Neutrophil (primary cell): ENCODE data around the gene CTNS.
A peak's percentile ranks its signal among the peaks of the same experiment; 100 is the strongest.

Source experiments
- H3K27ac ChIP-seq: fragments of 200-600 bp; sonication (generic); 2 replicates; pipeline ENCODE4 v1.5.1; 2016; ENCODE audit warnings: mild to moderate bottlenecking, moderate library complexity
- H3K27me3 ChIP-seq: fragments of 200-600 bp; sonication (generic); 2 replicates; pipeline ENCODE4 v1.6.0; 2016; ENCODE audit warnings: mild to moderate bottlenecking
- H3K36me3 ChIP-seq: fragments of 200-600 bp; sonication (generic); 2 replicates; pipeline ENCODE4 v1.5.1; 2017
- H3K4me1 ChIP-seq, 2 experiments: fragments of 200-600 bp in 1 of 2; sonication (generic) in 1 of 2; 1 replicate in 1 of 2; 2 replicates in 1 of 2; pipeline versions ENCODE4 v1.5.1 to v1.6.1; 2013 to 2016; ENCODE audit warnings: low read depth in 1 of 2, low read length in 1 of 2, mild to moderate bottlenecking in 1 of 2, moderate library complexity in 1 of 2; ENCODE audit not compliant: control insufficient read depth in 1 of 2, insufficient read depth in 1 of 2
- H3K4me3 ChIP-seq, 2 experiments: fragments of 200-600 bp in 1 of 2; sonication (generic) in 1 of 2; 1 replicate in 1 of 2; 2 replicates in 1 of 2; pipeline ENCODE4 v1.5.1; 2013 to 2016; ENCODE audit warnings: low read depth in 1 of 2, low read length in 1 of 2, mild to moderate bottlenecking in 1 of 2, moderate library complexity in 1 of 2
- H3K9me3 ChIP-seq: fragments of 200-600 bp; sonication (generic); 2 replicates; pipeline ENCODE4 v1.5.1; 2016
- TF ChIP-seq, protein P1 (sequence below): fragments of 200-600 bp; sonication (generic); IDR thresholded peaks from 2 replicates; pipeline ENCODE4 v1.5.1; 2016; ENCODE audit warnings: antibody characterized with exemption

The CTNS gene

DNA sequence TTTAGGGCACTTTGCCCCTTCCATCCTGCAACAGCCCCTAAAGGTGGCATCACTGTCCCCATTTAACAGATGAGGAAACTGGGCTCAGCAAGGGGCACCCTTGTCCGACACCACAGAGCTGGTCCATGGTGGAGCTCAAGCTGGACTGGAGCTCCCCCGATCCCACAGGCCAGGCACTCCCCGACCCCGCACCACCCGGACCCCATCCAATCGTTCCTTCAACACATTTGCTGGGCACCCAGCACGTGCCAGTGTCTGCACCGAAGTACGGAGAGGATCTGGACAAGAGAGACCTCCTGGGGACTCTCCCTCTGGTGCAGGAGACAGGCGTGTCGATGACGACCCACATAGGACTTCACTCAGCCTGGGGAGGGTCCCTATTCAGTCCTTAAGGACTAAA, 45.5 kb downstream of the CTNS start:
- Histone ChIP-seq H3K4me1 (peaks cover 0 to 4% of the 10 kb centered on the region in 2 experiments), H3K4me3 (no peak overlapping the region), H3K27me3 (peaks cover 14% of the 10 kb centered on the region), H3K9me3 (no peaks in the 10 kb centered on the region), H3K36me3 (no peaks in the 10 kb centered on the region), H3K27ac (no peak overlapping the region)
- TF ChIP-seq, protein P1, sequence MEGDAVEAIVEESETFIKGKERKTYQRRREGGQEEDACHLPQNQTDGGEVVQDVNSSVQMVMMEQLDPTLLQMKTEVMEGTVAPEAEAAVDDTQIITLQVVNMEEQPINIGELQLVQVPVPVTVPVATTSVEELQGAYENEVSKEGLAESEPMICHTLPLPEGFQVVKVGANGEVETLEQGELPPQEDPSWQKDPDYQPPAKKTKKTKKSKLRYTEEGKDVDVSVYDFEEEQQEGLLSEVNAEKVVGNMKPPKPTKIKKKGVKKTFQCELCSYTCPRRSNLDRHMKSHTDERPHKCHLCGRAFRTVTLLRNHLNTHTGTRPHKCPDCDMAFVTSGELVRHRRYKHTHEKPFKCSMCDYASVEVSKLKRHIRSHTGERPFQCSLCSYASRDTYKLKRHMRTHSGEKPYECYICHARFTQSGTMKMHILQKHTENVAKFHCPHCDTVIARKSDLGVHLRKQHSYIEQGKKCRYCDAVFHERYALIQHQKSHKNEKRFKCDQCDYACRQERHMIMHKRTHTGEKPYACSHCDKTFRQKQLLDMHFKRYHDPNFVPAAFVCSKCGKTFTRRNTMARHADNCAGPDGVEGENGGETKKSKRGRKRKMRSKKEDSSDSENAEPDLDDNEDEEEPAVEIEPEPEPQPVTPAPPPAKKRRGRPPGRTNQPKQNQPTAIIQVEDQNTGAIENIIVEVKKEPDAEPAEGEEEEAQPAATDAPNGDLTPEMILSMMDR, result no peak

- H3K4me3 ChIP-seq, result no peak overlapping the region
- H3K4me1 ChIP-seq, result peaks cover 0 to 4% of the 10 kb centered on the region in 2 experiments
- no peaks in the 10 kb centered on the region for H3K9me3 ChIP-seq
- H3K36me3 ChIP-seq, result no peaks in the 10 kb centered on the region
- TF ChIP-seq, protein P1, result peak; percentile 89
- H3K27me3 ChIP-seq, result peaks cover 14% of the 10 kb centered on the region
- H3K27ac ChIP-seq, result no peak overlapping the region
These were observed 46.5 kb downstream of the CTNS start for GRCh38 chr17:3683054-3683511.

DNA sequence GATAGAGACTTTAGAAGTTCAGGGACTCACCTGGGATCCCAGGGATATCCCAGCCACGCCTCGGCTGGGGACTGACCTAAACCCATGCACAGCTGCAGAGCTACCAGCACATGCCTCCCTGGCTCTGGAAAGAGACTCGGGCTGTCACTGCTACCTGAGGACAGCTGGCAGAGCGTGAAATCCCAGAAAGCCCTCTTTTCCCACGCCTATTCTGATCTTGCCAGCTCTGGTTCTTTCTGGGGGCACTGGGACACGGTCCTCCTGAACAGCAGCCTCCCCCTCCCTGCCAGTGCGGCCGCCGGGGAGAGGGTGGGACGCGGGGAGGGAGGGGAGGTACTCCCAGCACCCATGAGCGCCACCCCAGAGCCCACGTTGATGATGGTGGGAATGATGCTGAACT, 48.6 kb downstream of the CTNS start:
- H3K9me3 ChIP-seq, result no peaks in the 10 kb centered on the region
- H3K4me3 ChIP-seq, result no peak overlapping the region
- no peak overlapping the region for H3K27ac ChIP-seq
- H3K36me3 ChIP-seq, result no peaks in the 10 kb centered on the region
- H3K27me3 ChIP-seq, result peaks cover 14% of the 10 kb centered on the region
- H3K4me1 ChIP-seq, result peaks cover 0 to 4% of the 10 kb centered on the region in 2 experiments
- TF ChIP-seq, protein P1, result no peak

DNA sequence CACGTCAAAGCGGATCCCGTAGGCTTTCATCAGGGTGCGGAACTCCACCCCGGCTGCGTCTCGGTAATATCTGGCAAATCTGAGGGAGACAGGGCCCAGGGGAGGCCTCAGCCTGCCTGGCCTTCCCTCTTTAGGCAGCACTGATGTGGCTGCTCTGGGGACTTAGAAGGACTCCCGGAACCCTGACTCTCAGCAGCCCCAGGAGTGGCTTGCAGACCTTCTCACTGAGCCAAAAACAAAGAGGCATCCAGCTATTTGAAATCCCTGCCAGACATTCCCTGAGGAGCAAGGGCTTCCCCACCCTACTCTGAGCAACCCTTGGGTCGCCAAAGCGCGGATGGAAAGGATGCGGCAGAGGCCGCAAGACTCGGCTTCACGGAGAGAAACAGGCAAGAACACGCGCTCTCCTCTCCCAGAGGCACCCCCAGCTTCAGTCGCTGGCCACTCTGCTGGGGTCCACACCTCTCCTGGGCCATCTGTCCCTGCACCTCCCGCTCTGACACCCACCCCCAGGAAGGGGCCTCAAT, 51.5 kb downstream of the CTNS start:
- peaks cover 23% of the 10 kb centered on the region for H3K27me3 ChIP-seq
- H3K4me3 ChIP-seq, result no peak overlapping the region
- H3K27ac ChIP-seq, result no peak overlapping the region
- no peaks in the 10 kb centered on the region for H3K36me3 ChIP-seq
- TF ChIP-seq, protein P1, result no peak
- H3K9me3 ChIP-seq, result no peaks in the 10 kb centered on the region
- peaks cover 0 to 1% of the 10 kb centered on the region in 2 experiments for H3K4me1 ChIP-seq

DNA sequence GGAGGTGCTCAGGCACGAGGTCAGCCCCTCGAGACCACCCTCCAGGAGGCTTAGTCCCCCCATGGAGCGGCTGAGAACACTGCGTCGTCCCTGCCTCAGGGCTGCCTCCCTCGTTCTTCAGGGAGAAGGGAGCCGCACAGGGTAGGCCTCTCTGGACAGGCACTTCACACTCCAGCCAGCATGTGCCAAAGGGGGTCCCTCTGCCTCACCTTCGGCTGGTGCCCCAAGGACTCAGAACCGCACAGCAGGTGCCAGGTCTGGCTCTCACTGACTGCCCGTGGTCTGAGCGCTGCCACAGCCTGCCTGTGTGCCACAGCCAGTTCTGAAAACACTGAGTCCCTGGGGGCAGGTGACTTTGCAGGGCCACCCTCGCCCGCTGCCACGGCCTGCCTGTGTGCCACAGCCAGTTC, 52.3 kb downstream of the CTNS start:
- Histone ChIP-seq H3K36me3 (no peaks in the 10 kb centered on the region), H3K27ac (no peak overlapping the region), H3K4me1 (no peaks in the 10 kb centered on the region), H3K4me3 (no peak overlapping the region), H3K9me3 (no peaks in the 10 kb centered on the region), H3K27me3 (peaks cover 31% of the 10 kb centered on the region)
- TF ChIP-seq, protein P1, result no peak
